Calu3 (cell line): ENCODE data around the gene SELENOM. TPM values are rescaled to one million over a fixed set of nuclear protein-coding genes. Genes with fewer than 3 reads are reported as not detected.

Source experiments
- BruUV-seq: library from RNA; stranded (reverse); fragments of 400-500 nt; replicated peaks from 2 replicates; lab custom pipeline; 2021; lab: Mats Ljungman, UMichigan
- CTCF ChIA-PET: fragments of 300-600 bp; sonication (Branson Sonifier 250); formaldehyde crosslinking; loops from one replicate; lab custom pipeline; 2022; ENCODE audit warnings: antibody characterized with exemption; lab: Charles Lee
- DNase-seq: peaks from one replicate; pipeline ENCODE4 v3.0.0; 2022
- H3K27ac Mint-ChIP-seq: one replicate; pipeline ENCODE4 v1.8.0; 2022; ENCODE audit warnings: mixed read lengths; ENCODE audit not compliant: unreplicated experiment
- H3K27me3 Mint-ChIP-seq: one replicate; pipeline ENCODE4 v1.8.0; 2022; ENCODE audit warnings: mixed read lengths; ENCODE audit not compliant: unreplicated experiment
- H3K36me3 Mint-ChIP-seq: one replicate; pipeline ENCODE4 v1.8.0; 2022; ENCODE audit warnings: mild to moderate bottlenecking, moderate library complexity, mixed read lengths; ENCODE audit not compliant: insufficient read depth, unreplicated experiment
- H3K4me1 Mint-ChIP-seq: one replicate; pipeline ENCODE4 v1.8.0; 2022; ENCODE audit warnings: mild to moderate bottlenecking, low read depth, mixed read lengths; ENCODE audit not compliant: unreplicated experiment
- H3K4me3 Mint-ChIP-seq: one replicate; pipeline ENCODE4 v1.8.0; 2022; ENCODE audit warnings: mild to moderate bottlenecking, low read depth, moderate library complexity, mixed read lengths; ENCODE audit not compliant: unreplicated experiment
- H3K9me3 Mint-ChIP-seq: one replicate; pipeline ENCODE4 v1.8.0; 2022; ENCODE audit warnings: low read depth, mixed read lengths; ENCODE audit not compliant: unreplicated experiment
- CTCF ChIP-seq: fragments of 200-600 bp; IDR thresholded peaks from one replicate; pipeline ENCODE4 v1.8.0; 2022; ENCODE audit warnings: antibody characterized with exemption; ENCODE audit not compliant: unreplicated experiment
- intact Hi-C: fragments of 100-400 bp; cut with micrococcal nuclease; formaldehyde crosslinking; loops from one replicate; pipeline ENCODE4 v1.10.0; 2022; ENCODE audit not compliant: unreplicated experiment
- total RNA-seq: library from RNA; stranded (reverse); gene quantifications from 2 replicates; pipeline ENCODE4 v1.2.3, GENCODE V29; 2022

Gene SELENOM
- total RNA-seq, 1 experiment from 2014 or later: not detected

- intact Hi-C loops: no loop called here
Measured at GRCh38 chr22:31056986-31057599, 50.3 kb downstream of the SELENOM start.

GRCh38 chr22:31055635-31056159, 51.7 kb downstream of the SELENOM start:
- peak; percentile 91 for DNase-seq
- Mint-ChIP-seq H3K36me3 (peaks cover 5% of the 10 kb centered on the region), H3K27me3 (no peaks in the 10 kb centered on the region), H3K4me1 (peaks cover 12% of the 10 kb centered on the region), H3K9me3 (no peaks in the 10 kb centered on the region), H3K27ac (peak overlapping the region; percentile 69), H3K4me3 (no peak overlapping the region)
- BruUV-seq: no TSS peak
- CTCF ChIA-PET: interaction anchor here (0.5 to 1.0 kb wide), 3 partner anchors 9 to 104 kb away, joined by 3 to 8 read pairs (median 4); no protein-coding TSS in a partner anchor
- intact Hi-C loops: no loop called here
- TF ChIP-seq CTCF: no peak

More at GRCh38 chr22:31056986-31057599, 50.3 kb downstream of the SELENOM start:
- peaks cover 5% of the 10 kb centered on the region for H3K36me3 Mint-ChIP-seq
- TF ChIP-seq CTCF: no peak
- H3K27me3 Mint-ChIP-seq: no peaks in the 10 kb centered on the region
- peaks cover 12% of the 10 kb centered on the region for H3K4me1 Mint-ChIP-seq
- CTCF ChIA-PET: interaction anchor here (0.6 kb wide), 1 partner anchor 14 kb away, joined by 3 read pairs; no protein-coding TSS in a partner anchor
- DNase-seq: no peak
- no TSS peak for BruUV-seq
- H3K4me3 Mint-ChIP-seq: no peak overlapping the region
- no peaks in the 10 kb centered on the region for H3K9me3 Mint-ChIP-seq
- no peak overlapping the region for H3K27ac Mint-ChIP-seq

GRCh38 chr22:31055117-31055634, 52.2 kb downstream of the SELENOM start:
- Mint-ChIP-seq H3K36me3 (peaks cover 5% of the 10 kb centered on the region), H3K27ac (peak overlapping the region; percentile 69), H3K4me3 (no peak overlapping the region), H3K9me3 (no peaks in the 10 kb centered on the region), H3K27me3 (no peaks in the 10 kb centered on the region), H3K4me1 (peaks cover 12% of the 10 kb centered on the region)
- intact Hi-C loops: no loop called here
- CTCF ChIA-PET: interaction anchor here (0.5 to 1.0 kb wide), 3 partner anchors 9 to 104 kb away, joined by 3 to 8 read pairs (median 4); no protein-coding TSS in a partner anchor
- no TSS peak for BruUV-seq
- DNase-seq: no peak
- TF ChIP-seq CTCF: no peak

Other genes starting within 250 kb of the SELENOM start
- 37.0 and 38.8 TPM in 2 replicates for gene MORC2, start 138.8 kb downstream of the SELENOM start, total RNA-seq
- gene TUG1, start 138.3 kb downstream of the SELENOM start, total RNA-seq: 122 and 125 TPM in 2 replicates
- gene SMTN, start 26.2 kb downstream of the SELENOM start, total RNA-seq: 59.7 and 61.0 TPM in 2 replicates
- gene INPP5J, start 15.4 kb upstream of the SELENOM start, total RNA-seq: 4.1 and 4.2 TPM in 2 replicates
- not detected in 2 replicates for gene PLA2G3, start 32.9 kb upstream of the SELENOM start, total RNA-seq
- gene RNF185, start 52.6 kb upstream of the SELENOM start, total RNA-seq: 19.5 and 20.2 TPM in 2 replicates
- 59.9 and 60.7 TPM in 2 replicates for gene LIMK2, start 104.7 kb upstream of the SELENOM start, total RNA-seq
- gene PIK3IP1, start 184.9 kb upstream of the SELENOM start, total RNA-seq: 6.2 and 7.5 TPM in 2 replicates
- gene PATZ1, start 238.8 kb upstream of the SELENOM start, total RNA-seq: 35.0 and 35.5 TPM in 2 replicates